ENCODE results near the gene CYP21A2. TPM values are rescaled to one million over a fixed set of nuclear protein-coding genes. Genes with fewer than 3 reads are reported as not detected.
A peak's percentile ranks its signal among the peaks of the same experiment; 100 is the strongest.

Gene CYP21A2
- total and polyA plus RNA-seq, 2 experiments from 2014 or later, result not detected

GRCh38 chr6:32076321-32076809 is 38.1 kb downstream of the CYP21A2 start:
- Histone ChIP-seq H3K9ac (0 out of 2 replicates have a peak overlapping the region, but pooled peaks have one; percentile 5), H4K20me1 (ENCODE audit: insufficient read depth) (no peaks in the 10 kb centered on the region), H3K9me2 (ENCODE audit: insufficient read depth) (no peaks in the 10 kb centered on the region), H3K27ac (peak overlapping the region; percentile 63), H3F3A (ENCODE audit: insufficient read depth) (peaks cover 20% of the 10 kb centered on the region), H3K9me3 (ENCODE audit: low read depth) (no peaks in the 10 kb centered on the region), H3K4me2 (ENCODE audit: unreplicated experiment) (peak overlapping the region; percentile 2), H3K79me2 (ENCODE audit: insufficient read depth) (no peaks in the 10 kb centered on the region), H3K27me3 (replicated peaks; ENCODE audit: insufficient read depth) (no peaks in the 10 kb centered on the region), H3K4me1 (ENCODE audit: insufficient read depth) (peaks cover 38% of the 10 kb centered on the region), H2AFZ (no peak overlapping the region), H3K36me3 (ENCODE audit: low read depth) (no peaks in the 10 kb centered on the region), H3K4me3 (no peak overlapping the region)
- no peak for TF ChIP-seq EZH2phosphoT487 (IDR thresholded peaks at IDR 0.05; ENCODE audit: insufficient read depth, low read depth)
- no peak for TF ChIP-seq EZH2 (IDR thresholded peaks at IDR 0.05; ENCODE audit: insufficient read depth, poor library complexity, severe bottlenecking)
- peak; percentile 92 for DNase-seq
- WGBS, 2 experiments (ENCODE audit: low coverage in 1 of 2, low lambda C conversion rate in 2 of 2, missing lambda C conversion rate in 2 of 2), result 33% methylated on average over 12 of the region's 12 CpGs
- in situ Hi-C loops (cut with MboI), result no loop called here

GRCh38 chr6:32079566-32080290 is 41.5 kb downstream of the CYP21A2 start:
- Histone ChIP-seq H3K9me3 (ENCODE audit: low read depth) (no peaks in the 10 kb centered on the region), H3K27ac (no peak overlapping the region), H3F3A (ENCODE audit: insufficient read depth) (peaks cover 43% of the 10 kb centered on the region), H3K9me2 (ENCODE audit: insufficient read depth) (no peaks in the 10 kb centered on the region), H3K27me3 (replicated peaks; ENCODE audit: insufficient read depth) (no peaks in the 10 kb centered on the region), H3K36me3 (ENCODE audit: low read depth) (no peaks in the 10 kb centered on the region), H3K4me2 (ENCODE audit: unreplicated experiment) (peak overlapping the region; percentile 20), H3K4me1 (ENCODE audit: insufficient read depth) (peaks cover 66% of the 10 kb centered on the region), H3K9ac (no peak overlapping the region), H3K79me2 (ENCODE audit: insufficient read depth) (no peaks in the 10 kb centered on the region), H3K4me3 (no peak overlapping the region), H4K20me1 (ENCODE audit: insufficient read depth) (no peaks in the 10 kb centered on the region), H2AFZ (no peak overlapping the region)
- DNase-seq, result peak; percentile 29
- 87 to 88% methylated on average over 7 of the region's 7 CpGs for WGBS, 2 experiments (ENCODE audit: low coverage in 1 of 2, low lambda C conversion rate in 2 of 2, missing lambda C conversion rate in 2 of 2)
- in situ Hi-C loops (cut with MboI), result no loop called here
- TF ChIP-seq EZH2phosphoT487 (IDR thresholded peaks at IDR 0.05; ENCODE audit: insufficient read depth, low read depth) (no peak), EZH2 (IDR thresholded peaks at IDR 0.05; ENCODE audit: insufficient read depth, poor library complexity, severe bottlenecking) (no peak)

GRCh38 chr6:32081168-32081990 is 43.2 kb downstream of the CYP21A2 start:
- Histone ChIP-seq H3K36me3 (ENCODE audit: low read depth) (no peaks in the 10 kb centered on the region), H3K79me2 (ENCODE audit: insufficient read depth) (no peaks in the 10 kb centered on the region), H3K9me2 (ENCODE audit: insufficient read depth) (no peaks in the 10 kb centered on the region), H3K27me3 (replicated peaks; ENCODE audit: insufficient read depth) (no peaks in the 10 kb centered on the region), H4K20me1 (ENCODE audit: insufficient read depth) (no peaks in the 10 kb centered on the region), H3K9ac (peak overlapping the region; percentile 71), H3K4me3 (no peak overlapping the region), H3F3A (ENCODE audit: insufficient read depth) (peaks cover 32% of the 10 kb centered on the region), H3K4me1 (ENCODE audit: insufficient read depth) (peaks cover 62% of the 10 kb centered on the region), H3K9me3 (ENCODE audit: low read depth) (no peaks in the 10 kb centered on the region), H3K27ac (peak overlapping the region; percentile 82), H3K4me2 (ENCODE audit: unreplicated experiment) (peak overlapping the region; percentile 57), H2AFZ (peak overlapping the region; percentile 47; the same call in 1 of the 2 replicates)
- 22 to 25% methylated on average over 22 of the region's 22 CpGs for WGBS, 2 experiments (ENCODE audit: low coverage in 1 of 2, low lambda C conversion rate in 2 of 2, missing lambda C conversion rate in 2 of 2)
- DNase-seq, result peak; percentile 97
- in situ Hi-C loops (cut with MboI), result no loop called here
- TF ChIP-seq EZH2 (IDR thresholded peaks at IDR 0.05; ENCODE audit: insufficient read depth, poor library complexity, severe bottlenecking), result no peak
- no peak for TF ChIP-seq EZH2phosphoT487 (IDR thresholded peaks at IDR 0.05; ENCODE audit: insufficient read depth, low read depth)

GRCh38 chr6:32082478-32082877 is 44.3 kb downstream of the CYP21A2 start:
- Histone ChIP-seq H3K4me3 (no peak overlapping the region), H3K9me2 (ENCODE audit: insufficient read depth) (no peaks in the 10 kb centered on the region), H3K4me1 (ENCODE audit: insufficient read depth) (peaks cover 61% of the 10 kb centered on the region), H4K20me1 (ENCODE audit: insufficient read depth) (no peaks in the 10 kb centered on the region), H3K9me3 (ENCODE audit: low read depth) (no peaks in the 10 kb centered on the region), H3K27me3 (replicated peaks; ENCODE audit: insufficient read depth) (no peaks in the 10 kb centered on the region), H3K9ac (peak overlapping the region; percentile 71), H3K27ac (peak overlapping the region; percentile 82), H3K79me2 (ENCODE audit: insufficient read depth) (no peaks in the 10 kb centered on the region), H3K36me3 (ENCODE audit: low read depth) (no peaks in the 10 kb centered on the region), H3F3A (ENCODE audit: insufficient read depth) (peaks cover 26% of the 10 kb centered on the region), H2AFZ (peak overlapping the region; percentile 22; the same call in 1 of the 2 replicates), H3K4me2 (ENCODE audit: unreplicated experiment) (peak overlapping the region; percentile 59)
- peak; percentile 46 for DNase-seq
- TF ChIP-seq EZH2 (IDR thresholded peaks at IDR 0.05; ENCODE audit: insufficient read depth, poor library complexity, severe bottlenecking) (no peak), EZH2phosphoT487 (IDR thresholded peaks at IDR 0.05; ENCODE audit: insufficient read depth, low read depth) (no peak)
- in situ Hi-C loops (cut with MboI), result no loop called here
- 7 to 12% methylated on average over 6 of the region's 6 CpGs for WGBS, 2 experiments (ENCODE audit: low coverage in 1 of 2, low lambda C conversion rate in 2 of 2, missing lambda C conversion rate in 2 of 2)

All from GM23248 (cell line).